GM21447 (cell line): ENCODE results near the gene SLAMF6.
"Not testable (repeated sequence)": the region's sequence is repeated elsewhere in the genome, so short reads cannot be mapped to it uniquely, and the experiment has no call there.

ENCODE experiments used
- ATAC-seq: cut with Tn5 transposase; IDR thresholded peaks from one replicate; pipeline ENCODE4 v1.9.1; 2021; ENCODE audit not compliant: unreplicated experiment

Gene SLAMF6

DNA sequence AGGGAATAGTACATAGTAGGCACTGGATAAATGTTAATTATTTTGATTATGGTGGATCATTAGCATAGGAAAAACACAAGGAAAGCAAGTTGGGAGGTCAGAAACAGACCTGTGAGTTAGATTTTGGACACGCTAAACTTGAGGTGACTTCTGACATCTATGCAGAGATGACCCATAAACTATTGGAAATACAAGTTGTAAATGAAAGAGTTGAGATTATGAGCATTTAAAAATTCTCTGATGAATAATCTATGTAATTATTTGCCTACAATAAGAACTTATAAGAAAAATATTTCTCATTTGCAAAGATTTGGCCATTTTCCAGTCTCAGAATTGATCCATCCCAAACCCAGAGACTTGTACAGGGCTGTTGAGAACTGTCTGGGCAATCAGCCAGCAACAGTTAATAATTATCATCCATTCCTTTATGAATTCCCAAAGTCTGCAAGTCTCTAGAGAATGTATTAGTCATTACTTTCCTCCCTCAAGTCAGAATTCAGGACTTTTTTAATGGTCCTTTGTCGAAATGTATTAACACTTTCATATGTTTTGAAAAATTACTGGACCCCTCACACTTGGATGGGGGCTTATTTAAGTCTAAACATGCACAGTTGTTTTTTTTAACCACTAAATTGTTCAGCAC, 19.4 kb upstream of the SLAMF6 start:
- ATAC-seq, result no peak

DNA sequence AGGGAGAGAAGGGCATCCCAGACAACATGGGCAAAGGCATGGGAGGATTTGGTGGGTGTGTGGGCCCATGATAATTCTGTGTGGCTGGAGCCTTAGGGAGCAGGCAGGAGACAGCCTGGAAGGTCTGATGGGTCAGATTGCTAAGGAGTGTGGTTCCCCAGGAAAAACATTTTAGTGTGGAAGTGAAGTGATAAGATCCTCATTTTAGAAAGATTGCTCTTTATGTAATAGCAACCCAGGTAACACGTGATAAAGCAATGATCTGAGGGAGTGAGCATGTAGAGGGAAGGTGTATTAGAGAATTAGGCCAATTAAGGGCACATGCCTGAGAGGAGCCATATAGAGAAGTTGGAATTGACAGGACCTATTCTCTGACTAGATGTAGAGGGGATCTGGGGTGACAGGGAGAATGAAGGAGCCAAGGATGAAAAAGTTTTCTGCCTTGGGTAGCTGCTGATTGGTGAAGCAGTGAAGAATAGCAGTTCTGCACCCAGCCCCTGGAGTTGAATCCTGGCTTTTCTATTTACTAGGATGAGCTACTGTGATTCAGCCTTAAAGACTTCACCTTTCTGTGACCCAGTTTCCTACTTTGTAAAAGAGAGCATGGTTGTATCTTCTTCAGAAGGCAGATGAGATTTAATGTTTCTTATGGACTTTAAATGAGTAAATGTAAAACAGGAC, 18.7 kb upstream of the SLAMF6 start:
- no peak for ATAC-seq

DNA sequence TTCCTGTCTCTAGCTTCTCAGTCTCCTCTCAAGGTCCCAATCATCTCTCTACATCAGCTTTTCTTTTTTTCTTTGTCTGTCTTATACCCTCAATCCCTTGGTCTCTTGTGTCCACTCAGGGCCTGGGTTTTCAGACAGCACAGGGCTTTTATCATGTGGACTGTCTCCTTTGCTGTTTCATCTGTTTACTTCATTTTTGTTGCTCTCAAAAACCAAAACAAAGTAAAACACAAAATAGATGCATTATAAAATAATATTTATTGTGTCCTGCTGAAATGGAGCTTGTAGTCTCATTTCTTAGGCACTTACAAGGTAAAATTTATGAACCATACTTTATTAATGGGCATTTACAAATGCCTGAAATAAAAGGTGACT, 17.8 kb upstream of the SLAMF6 start:
- ATAC-seq, result no peak

DNA sequence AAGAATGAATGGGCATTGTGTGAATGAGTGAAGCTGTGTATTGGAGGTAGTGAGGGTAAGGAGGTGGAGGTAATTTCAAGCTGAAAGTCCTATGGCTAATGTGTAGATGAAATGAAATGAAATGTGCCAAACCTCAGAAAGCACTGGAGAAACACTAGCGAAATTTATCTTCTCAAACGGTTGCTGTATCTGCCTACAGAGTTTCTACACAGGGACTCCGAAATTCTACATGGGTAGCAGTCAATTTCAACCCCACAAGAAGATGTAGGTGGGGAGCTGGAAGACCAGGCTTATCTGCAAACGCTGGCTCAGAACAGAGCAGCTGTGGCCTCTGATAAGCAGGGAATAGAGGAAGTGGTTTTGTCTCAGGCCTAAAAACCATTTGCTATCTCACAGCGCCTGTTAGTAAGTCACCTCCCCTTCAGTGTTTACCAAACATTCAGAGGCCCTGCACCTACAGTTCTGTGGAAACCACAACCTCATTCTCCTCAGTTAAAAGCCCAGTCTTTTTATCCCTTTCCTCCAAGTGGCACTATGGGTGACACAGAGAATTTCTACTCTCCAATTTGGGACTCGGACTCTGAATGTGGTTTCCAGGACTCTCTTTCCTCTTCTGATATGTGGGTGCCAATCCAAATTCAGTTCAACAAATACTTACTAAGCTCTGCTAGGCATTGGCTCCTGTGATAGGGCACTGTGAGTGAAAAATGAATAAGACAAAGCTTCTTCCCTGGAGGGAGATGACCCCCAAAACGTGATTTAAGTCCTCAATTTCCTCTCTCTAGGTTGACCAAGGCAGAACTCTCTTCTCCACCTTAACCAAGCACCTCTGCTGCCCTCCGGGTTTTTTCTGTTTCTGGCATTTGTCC, 17.2 kb upstream of the SLAMF6 start:
- ATAC-seq, result peak; percentile 91

DNA sequence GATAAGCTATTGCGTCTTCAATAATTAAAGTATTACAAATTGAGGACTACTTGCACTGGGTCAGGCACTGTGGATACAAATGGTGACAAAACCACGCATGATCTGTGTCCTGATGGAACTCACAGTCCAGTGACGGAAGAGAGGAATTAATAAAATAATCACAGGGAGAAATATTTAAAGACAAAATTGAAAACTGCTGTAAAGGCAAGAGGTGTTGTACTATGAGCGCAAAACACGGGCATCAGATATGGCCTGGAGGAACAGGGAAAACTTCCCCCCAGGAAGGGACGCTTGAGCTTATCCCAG, 16.6 kb upstream of the SLAMF6 start:
- ATAC-seq, result no peak

DNA sequence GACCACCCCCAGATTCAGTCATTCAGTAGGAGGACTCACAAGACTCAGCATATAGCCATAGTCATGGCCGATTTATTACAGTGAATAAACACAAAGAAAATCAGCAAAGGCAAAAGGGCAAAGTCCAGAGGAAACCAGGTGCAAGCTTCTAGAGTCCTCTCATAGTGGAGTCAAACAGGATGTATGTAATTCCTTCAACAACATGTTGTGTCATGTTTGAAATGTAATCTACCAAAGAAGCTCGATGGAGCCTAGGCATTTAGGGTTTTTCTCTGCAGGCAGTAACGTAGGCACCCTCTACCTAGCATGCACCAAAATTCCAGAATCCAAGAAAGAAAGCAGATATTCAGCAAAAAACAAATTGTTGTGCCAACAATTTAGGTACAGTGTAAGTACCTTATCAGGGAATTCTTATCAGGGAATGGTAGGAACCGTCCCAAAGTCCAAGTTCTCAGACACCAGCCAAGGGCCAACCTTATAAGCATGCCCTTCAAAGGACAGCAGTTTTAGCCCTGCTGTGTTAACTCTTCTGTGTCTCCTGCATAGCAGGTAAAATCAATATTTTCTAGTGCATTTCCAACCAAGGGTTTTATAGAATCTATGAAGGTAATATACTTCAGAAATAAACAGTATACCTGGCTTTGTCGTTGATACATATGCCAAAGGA, 16.1 kb upstream of the SLAMF6 start:
- ATAC-seq, result no peak

DNA sequence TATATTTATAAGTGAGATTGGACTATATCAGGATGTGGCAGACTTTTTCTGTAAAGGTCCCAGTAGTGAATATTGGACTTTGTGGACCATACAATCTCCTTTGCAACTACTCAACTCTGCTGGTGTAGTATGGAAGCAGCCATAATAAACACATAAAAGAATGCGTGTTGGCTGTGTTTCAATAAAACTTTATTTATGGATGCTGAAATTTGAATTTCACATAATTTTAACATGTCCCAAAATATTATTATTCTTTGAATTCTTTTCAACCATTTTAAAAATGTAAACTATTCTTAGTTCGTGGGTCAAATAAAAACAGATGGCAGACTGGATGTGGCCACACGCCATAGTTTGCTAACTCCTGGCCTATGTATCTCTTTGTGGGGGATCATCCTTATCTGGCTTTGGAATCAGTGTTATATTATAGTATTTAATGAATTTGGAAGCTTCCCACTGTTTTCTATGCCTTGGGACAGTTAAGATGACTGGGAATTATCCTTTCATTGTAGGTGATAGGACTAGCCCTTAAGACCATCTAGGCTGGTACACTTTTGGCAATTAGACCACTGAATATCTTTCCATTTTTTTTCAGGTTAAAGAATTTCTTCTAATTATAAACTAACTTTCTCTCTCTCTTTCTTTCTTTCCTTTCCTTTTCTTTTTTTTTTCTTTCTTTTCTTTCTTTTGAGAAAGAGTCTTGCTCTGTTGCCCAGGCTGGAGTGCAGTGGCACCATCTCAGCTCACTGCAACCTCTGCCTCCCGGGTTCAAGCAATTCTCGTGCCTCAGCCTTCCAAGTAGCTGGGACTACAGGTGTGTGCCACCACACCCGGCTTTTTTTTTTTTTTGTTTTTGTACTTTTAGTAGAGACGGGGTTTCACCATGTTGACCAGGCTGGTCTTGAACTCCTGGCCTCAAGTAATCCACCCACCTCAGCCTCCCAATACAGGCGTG, 14.9 kb upstream of the SLAMF6 start:
- ATAC-seq, result no peak

DNA sequence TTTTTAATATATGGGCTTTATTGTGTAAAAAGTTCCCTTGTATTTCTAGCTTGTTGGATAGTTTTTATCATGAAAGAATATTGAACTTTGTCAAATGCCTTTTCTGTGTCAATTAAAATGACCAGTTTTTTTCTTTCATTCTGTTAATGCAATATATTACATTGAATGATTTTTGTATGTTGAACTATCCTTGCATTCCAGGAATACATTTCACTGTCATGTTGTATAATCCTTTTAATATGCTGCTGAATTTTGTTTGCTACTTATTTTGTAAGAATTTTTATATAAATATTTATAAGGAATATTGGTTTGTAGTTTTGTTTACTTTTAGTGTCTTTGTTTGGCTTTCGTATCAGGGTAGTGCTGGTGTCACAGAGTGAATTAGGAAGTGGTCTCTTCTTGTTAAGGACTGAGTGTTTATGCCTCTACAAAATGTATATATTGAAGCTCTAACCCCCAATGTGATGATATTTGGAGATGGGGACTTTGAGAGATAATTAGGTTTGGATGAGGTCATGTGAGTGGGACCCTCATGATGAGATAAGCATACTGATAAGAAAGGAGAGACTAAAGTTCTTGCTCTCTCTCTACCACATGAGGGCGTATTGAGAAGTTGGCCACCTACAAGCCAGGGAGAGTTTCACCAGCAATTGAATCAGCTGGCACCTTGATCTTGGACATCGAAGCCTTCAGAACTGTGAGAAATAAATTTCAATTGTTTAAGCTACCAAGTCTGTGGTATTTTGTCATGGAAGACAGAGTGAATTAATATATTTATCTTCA, 12.0 kb upstream of the SLAMF6 start:
- ATAC-seq, result no peak

DNA sequence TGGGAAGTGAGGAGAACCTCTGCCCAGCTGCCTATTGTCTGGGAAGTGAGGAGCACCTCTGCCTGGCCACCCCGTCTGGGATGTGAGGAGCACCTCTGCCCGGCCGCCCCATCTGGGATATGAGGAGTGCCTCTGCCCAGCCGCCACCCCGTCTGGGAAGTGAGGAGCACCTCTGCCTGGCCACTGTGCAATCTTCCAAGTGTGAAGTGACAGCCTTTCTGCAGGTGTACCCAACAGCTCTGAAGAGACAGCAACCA, 9.4 kb upstream of the SLAMF6 start:
- ATAC-seq, result not testable (repeated sequence)

DNA sequence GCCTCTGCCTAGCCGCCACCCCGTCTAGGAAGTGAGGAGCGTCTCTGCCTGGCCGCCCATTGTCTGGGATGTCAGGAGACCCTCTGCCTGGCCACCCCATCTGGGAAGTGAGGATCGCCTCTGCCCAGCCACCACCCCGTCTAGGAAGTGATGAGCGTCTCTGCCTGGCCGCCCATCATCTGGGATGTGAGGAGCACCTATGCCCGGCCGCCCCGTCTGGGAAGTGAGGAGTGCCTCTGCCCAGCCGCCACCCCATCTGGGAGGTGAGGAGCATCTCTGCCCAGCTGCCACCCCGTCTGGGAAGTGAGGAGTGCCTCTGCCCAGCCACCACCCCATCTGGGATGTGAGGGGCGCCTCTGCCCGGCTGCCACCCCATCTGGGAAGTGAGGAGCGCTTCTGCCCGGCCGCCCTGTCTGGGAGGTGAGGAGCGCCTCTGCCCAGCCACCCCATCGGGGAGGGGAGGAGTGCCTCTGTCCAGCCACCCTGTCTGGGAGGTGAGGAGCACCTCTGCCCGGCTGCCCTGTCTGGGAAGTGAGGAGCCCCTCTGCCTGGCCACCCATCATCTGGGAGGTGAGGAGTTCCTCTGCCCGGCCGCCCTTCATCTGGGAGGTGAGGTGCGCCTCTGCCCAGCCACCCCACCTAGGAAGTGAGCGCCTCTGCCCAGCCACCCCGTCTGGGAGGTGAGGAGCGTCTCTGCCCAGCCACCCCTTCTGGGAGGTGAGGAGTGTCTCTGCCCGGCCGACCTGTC, 8.9 kb upstream of the SLAMF6 start:
- not testable (repeated sequence) for ATAC-seq

DNA sequence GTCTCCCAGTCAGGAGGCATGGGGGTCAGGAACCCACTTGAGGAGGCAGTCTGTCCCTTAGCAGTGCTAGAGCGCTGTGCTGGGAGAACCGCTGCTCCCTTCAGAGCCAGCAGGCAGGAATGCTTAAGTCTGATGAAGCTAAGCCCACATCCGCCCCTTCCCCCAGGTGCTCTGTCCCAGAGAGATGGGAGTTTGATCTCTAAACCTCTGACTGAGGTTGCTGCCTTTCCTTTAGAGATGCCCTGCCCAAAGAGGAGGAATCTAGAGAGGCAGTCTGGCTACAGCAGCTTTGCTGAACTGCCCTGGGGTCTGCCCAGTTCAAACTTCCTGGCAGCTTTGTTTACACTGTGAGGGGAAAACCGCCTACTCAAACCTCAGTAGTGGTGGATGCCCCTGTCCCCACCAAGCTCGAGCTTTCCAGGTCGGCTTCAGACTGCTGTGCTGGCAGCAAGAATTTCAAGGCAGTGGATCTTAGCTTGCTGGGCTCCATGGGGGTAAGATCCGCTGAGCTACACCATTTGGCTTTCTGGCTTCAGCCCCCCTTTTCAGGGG, 6.4 kb upstream of the SLAMF6 start:
- not testable (repeated sequence) for ATAC-seq

DNA sequence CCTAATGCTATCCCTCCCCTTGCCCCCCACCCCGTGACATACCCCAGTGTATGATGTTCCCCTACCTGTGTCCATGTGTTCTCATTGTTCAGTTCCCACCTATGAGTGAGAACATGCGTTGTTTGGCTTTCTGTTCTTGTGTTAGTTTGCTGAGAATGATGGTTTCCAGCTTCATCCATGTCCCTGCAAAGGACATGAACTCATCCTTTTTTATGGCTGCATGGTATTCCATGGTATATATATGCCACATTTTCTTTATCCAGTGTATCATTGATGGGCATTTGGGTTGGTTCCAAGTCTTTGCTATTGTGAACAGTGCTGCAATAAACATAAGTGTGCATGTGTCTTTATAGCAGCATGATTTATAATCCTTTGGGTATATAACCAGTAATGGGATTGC, 734 bp upstream of the SLAMF6 start:
- ATAC-seq, result not testable (repeated sequence)

DNA sequence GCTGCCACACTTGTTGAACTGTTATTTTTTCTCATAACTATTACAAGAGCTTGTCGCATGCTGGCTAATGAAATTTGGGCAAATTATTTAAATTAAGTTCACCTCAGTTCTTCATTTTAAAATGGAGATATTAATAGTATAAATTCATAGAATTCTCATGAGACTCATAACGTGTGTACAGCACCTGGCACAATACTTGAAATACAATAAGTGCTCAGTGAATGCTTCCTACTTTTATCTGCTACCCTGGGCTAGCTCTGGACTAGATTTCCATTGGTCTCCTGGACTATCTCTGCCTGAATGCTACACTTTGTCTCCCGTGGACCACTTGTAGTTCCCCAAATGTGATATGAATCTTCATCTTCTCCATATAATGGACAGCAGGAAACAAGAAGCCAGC, 919 bp downstream of the SLAMF6 start:
- ATAC-seq, result no peak

DNA sequence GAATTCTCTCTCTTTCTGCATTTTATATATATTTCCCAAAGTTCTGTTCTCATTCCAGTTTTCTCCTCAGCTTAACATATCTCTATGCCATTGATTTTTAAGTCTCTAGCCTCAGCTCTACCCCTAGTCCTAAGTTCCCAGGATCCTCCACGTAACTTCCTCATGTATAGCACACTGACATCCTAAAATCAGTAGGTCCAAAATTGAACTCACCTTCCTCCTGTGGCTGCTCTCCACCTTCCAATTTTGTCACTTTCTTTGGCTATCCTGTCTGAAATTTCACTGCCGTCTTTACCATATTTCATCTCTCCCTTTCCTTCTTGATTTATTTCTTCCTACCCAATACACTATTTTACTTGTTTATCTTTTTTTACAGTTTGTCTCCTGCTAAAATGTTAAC, 1.5 kb downstream of the SLAMF6 start:
- no peak for ATAC-seq

DNA sequence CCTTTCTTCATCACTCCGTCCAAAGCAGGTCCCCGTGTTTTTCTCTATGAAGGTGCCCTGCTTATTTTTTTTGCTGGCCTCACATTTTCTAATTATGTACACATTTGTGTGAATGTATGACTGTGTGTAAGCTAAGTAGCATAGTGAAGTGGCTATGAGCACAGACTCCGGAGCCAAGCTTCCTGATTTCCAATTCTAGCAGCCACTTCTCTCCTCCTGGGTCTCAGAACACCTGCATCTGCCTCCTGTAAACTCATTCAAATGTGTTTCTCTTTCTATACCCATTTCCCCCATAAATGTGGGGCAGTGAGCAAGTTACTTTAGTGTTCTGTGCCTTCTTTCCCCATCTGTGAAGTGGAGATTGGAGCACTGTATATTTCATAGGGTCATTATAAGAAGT, 2.1 kb downstream of the SLAMF6 start:
- ATAC-seq, result no peak

DNA sequence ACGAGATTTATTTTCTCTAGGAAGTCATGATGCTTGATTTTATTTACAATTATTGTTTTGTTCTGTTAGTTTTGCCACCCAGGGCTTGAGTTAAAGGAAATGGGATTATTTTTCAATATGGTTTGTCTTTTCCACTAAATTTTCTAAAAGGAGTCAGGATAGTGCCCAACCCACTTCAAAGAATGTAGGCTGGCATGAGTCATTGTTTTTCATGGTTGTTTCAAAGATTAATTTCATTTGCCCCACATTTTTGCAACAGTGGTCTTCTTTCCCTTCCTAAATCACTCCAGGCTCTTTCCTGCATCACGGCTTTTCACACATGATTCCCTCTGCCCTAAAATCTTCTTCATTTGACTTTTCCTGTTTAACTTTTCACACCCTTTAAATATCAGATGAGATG, 2.5 kb downstream of the SLAMF6 start:
- no peak for ATAC-seq

DNA sequence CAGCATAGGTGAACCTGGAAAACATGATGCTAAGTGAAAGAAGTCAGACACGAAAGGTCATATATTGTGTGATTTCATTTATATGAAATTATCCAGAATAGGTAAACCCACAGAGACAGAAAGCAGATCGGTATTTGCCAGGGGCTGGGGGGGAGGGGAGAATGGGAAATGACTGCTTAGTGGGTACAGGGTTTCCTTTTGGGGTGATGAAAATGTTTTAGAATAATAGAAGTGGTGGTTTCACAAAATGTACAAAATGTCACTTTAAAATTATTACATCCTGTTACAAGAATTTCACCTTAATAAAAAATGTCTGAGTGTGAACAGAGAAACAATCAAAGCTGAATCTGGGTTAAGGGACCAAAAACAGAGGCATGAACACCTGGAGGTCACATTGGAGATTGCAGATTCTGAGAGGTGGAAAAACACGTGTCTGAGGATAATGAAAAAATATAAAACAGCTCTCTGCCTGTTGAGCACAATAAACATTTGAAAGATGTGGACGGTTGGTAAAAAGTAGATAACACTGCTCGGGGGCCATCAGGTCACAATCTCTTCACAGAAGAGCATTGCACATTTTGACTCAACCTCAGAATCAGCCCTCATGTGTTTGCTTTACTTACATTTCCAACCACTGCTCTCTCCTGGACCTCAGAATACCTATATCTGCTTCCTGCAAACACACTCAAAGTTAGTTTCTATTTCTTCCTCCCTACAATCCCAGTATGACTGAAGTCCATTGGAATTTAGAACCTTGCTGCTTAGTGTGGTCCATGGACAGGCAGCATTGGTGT, 3.2 kb downstream of the SLAMF6 start:
- ATAC-seq, result no peak

DNA sequence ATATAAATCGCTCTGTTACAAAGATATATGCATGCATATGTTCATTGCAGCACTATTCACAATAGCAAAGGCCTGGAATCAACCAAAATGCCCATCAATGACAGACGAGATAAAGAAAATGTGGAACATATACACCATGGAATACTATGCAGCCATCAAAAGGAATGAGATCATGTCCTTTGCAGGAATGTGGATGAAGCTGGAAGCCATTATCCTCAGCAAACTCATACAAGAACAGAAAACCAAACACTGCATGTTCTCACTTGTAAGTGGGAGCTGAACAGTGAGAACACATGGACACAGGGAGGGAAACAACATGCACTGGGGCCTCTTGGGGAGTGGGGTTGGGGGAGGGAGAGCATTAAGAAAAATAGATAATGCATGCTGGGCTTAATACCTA, 5.5 kb downstream of the SLAMF6 start:
- not testable (repeated sequence) for ATAC-seq
